Thyroid gland (tissue), 4 donors: ENCODE data around the gene INPP1. TPM values are rescaled to one million over a fixed set of nuclear protein-coding genes. Genes with fewer than 3 reads are reported as not detected.

ENCODE experiments used
- DNase-seq, 2 donors: peaks; one replicate each; pipeline ENCODE4 v3.0.0-alpha.2; 2019
- H3K27ac ChIP-seq, 3 donors: fragments of 200-600 bp; sonication (generic); 1 replicate in 2 of 3; 2 replicates in 1 of 3; pipeline ENCODE4 v1.5.1; 2016 to 2019; ENCODE audit warnings: mild to moderate bottlenecking in 1 of 3, moderate library complexity in 1 of 3
- H3K27me3 ChIP-seq: fragments of 200-600 bp; sonication (generic); one replicate; pipeline ENCODE4 v1.5.1; 2019
- H3K36me3 ChIP-seq, 2 donors: fragments of 200-600 bp; sonication (generic); one replicate each; pipeline ENCODE4 v1.5.1; 2016 to 2019
- H3K4me1 ChIP-seq, 2 donors: fragments of 200-600 bp; sonication (generic); one replicate each; pipeline ENCODE4 v1.5.1; 2017 to 2019
- H3K4me3 ChIP-seq, 3 donors: fragments of 200-600 bp; sonication (generic); replicated peaks in 1 of 3; 1 replicate in 2 of 3; 2 replicates in 1 of 3; pipeline ENCODE4 v1.5.1; 2016; ENCODE audit warnings: mild to moderate bottlenecking in 1 of 3
- H3K9me3 ChIP-seq: fragments of 200-600 bp; sonication (generic); one replicate; pipeline ENCODE4 v1.5.1; 2017
- CTCF ChIP-seq, 6 experiments: fragments of 200-600 bp in 3 of 6; fragments of 450-650 bp in 3 of 6; sonication (generic) in 3 of 6; IDR thresholded peaks; one replicate each; pipeline ENCODE4 v1.5.1; 2016 to 2019; ENCODE audit warnings: antibody characterized with exemption in 6 of 6, mild to moderate bottlenecking in 2 of 6, inconsistent platforms in 1 of 6, moderate library complexity in 1 of 6
- POLR2A ChIP-seq, 2 donors: fragments of 450-650 bp; IDR thresholded peaks; one replicate each; pipeline ENCODE4 v1.6.1; 2017; ENCODE audit warnings: antibody characterized with exemption in 2 of 2, mild to moderate bottlenecking in 2 of 2, moderate library complexity in 1 of 2
- WGBS, 2 donors: methylation state at CpG; one replicate each; pipeline ENCODE4 v1.1.5; 2017; 5-methylcytosine and 5-hydroxymethylcytosine counted together
- intact Hi-C: fragments of 100-400 bp; cut with DNase I; formaldehyde crosslinking; loops from one replicate; pipeline ENCODE4 v1.15.1; 2023
- total RNA-seq, 4 donors: library from RNA; depleted of rRNA; stranded (reverse); fragments of >200 nt; gene quantifications; one replicate each; pipeline ENCODE4 v1.2.3, GENCODE V29; 2016

The INPP1 gene
- total RNA-seq, 4 donors from 2014 or later, result 15.6 to 45.3 (median 21.2) TPM

GRCh38 chr2:190360561-190360960 is 17.2 kb downstream of the INPP1 start:
- Histone ChIP-seq H3K27ac (peak overlapping the region in 2 of 3 donors; percentile 58 to 70), H3K4me1 (peaks cover 27 to 31% of the 10 kb centered on the region in 2 donors), H3K9me3 (no peaks in the 10 kb centered on the region), H3K27me3 (no peaks in the 10 kb centered on the region), H3K36me3 (no peaks in the 10 kb centered on the region), H3K4me3 (no peak overlapping the region)
- intact Hi-C loops, result no loop called here
- no peak for DNase-seq
- TF ChIP-seq CTCF (IDR thresholded peaks at IDR 0.05) (no peak), POLR2A (IDR thresholded peaks at IDR 0.05) (no peak)

GRCh38 chr2:190360965-190361364 is 17.6 kb downstream of the INPP1 start:
- 98 to 99% methylated on average over 3 of the region's 3 CpGs for WGBS, 2 donors
- Histone ChIP-seq H3K36me3 (no peaks in the 10 kb centered on the region), H3K27me3 (no peaks in the 10 kb centered on the region), H3K4me3 (no peak overlapping the region), H3K27ac (no peak overlapping the region), H3K4me1 (peaks cover 23 to 31% of the 10 kb centered on the region in 2 donors), H3K9me3 (no peaks in the 10 kb centered on the region)
- DNase-seq, result no peak
- TF ChIP-seq POLR2A (IDR thresholded peaks at IDR 0.05) (no peak), CTCF (IDR thresholded peaks at IDR 0.05) (no peak)
- intact Hi-C loops, result no loop called here

- TF ChIP-seq CTCF (IDR thresholded peaks at IDR 0.05) (no peak), POLR2A (IDR thresholded peaks at IDR 0.05) (no peak)
- no peaks in the 10 kb centered on the region for H3K9me3 ChIP-seq
- no peak overlapping the region for H3K27ac ChIP-seq
- H3K4me3 ChIP-seq, result no peak overlapping the region
- WGBS, 2 donors, result 66 to 98% methylated on average over 2 of the region's 2 CpGs
- H3K4me1 ChIP-seq, result peaks cover 18 to 25% of the 10 kb centered on the region in 2 donors
- intact Hi-C loops, result no loop called here
- no peaks in the 10 kb centered on the region for H3K36me3 ChIP-seq
- no peak for DNase-seq
- no peaks in the 10 kb centered on the region for H3K27me3 ChIP-seq
These were observed 18.2 kb downstream of the INPP1 start for GRCh38 chr2:190361572-190361971.

GRCh38 chr2:190362894-190363293 is 19.5 kb downstream of the INPP1 start:
- H3K36me3 ChIP-seq, result peaks cover 0 to 2% of the 10 kb centered on the region in 2 donors
- H3K4me1 ChIP-seq, result peaks cover 18 to 20% of the 10 kb centered on the region in 2 donors
- no peak for DNase-seq
- no peak overlapping the region for H3K27ac ChIP-seq
- H3K27me3 ChIP-seq, result no peaks in the 10 kb centered on the region
- no peaks in the 10 kb centered on the region for H3K9me3 ChIP-seq
- H3K4me3 ChIP-seq, result no peak overlapping the region
- intact Hi-C loops, result no loop called here
- TF ChIP-seq CTCF (IDR thresholded peaks at IDR 0.05), result no peak
- no peak for TF ChIP-seq POLR2A (IDR thresholded peaks at IDR 0.05)
- 96 to 100% methylated on average over 1 of the region's 1 CpG for WGBS, 2 donors

GRCh38 chr2:190365499-190366204 is 22.3 kb downstream of the INPP1 start:
- Histone ChIP-seq H3K9me3 (no peaks in the 10 kb centered on the region), H3K36me3 (peaks cover 8 to 15% of the 10 kb centered on the region in 2 donors), H3K4me1 (no peaks in the 10 kb centered on the region), H3K27me3 (no peaks in the 10 kb centered on the region), H3K27ac (no peak overlapping the region), H3K4me3 (no peak overlapping the region)
- intact Hi-C loops, result no loop called here
- 94 to 97% methylated on average over 19 of the region's 19 CpGs for WGBS, 2 donors
- no peak for DNase-seq
- no peak for TF ChIP-seq POLR2A (IDR thresholded peaks at IDR 0.05)
